ENCODE results near the gene OR52D1. TPM values are rescaled to one million over a fixed set of nuclear protein-coding genes. Genes with fewer than 3 reads are reported as not detected.

OR52D1 gene
- polyA plus RNA-seq, 1 donor, result not detected

GRCh38 chr11:5514841-5515240 lies 26.4 kb downstream of the OR52D1 start:
- no peak for DNase-seq

DNA sequence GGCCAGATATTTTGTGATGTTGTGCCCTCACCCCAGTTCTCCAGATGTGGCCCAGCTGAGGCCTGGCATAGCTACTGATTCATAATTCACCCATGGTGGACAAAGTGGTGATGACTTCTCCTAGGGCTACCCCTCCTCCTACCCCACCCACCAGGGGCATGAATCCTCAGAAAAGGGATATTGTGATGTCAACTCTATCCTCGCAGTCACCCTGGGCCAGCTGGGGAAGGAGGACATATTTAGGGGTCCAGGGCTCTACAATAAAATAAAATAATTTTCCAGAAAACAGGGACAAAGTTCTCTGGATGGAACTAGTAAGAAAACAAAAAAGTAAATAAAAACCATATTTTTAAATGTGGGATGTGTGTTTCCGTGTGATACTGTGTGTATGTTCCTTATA lies 28.1 kb downstream of the OR52D1 start, which contains the start of gene UBQLNL:
TSS of gene UBQLNL (minus strand) at position 101 of the 400 bp plus-strand sequence. CDS start 258 bp downstream, outside the sequence.
- DNase-seq, result no peak

GRCh38 chr11:5521540-5521939 lies 33.1 kb downstream of the OR52D1 start:
- DNase-seq, result no peak

- no peak for DNase-seq
Measured at GRCh38 chr11:5522308-5522707, 33.8 kb downstream of the OR52D1 start.

DNA sequence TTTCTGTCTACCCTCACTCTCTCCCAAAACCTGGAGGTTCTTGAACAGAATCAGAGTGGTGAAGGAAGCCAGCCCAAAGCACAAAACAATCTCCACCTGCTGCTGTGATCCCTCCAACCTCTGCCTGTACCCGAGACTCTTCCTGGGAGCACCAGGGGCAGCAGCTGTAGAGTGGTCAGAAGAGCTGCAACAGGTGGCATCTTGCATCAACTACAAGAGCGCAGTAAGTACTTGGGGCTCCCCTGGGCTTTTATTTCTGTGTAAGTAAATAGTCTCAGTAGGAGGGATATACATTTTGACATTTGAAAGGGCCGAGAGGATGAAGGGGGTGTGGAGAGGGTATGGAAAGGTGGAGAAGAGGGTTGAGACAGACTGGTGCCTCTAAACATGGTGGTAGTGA lies 36.3 kb downstream of the OR52D1 start:
- DNase-seq, result no peak

DNA sequence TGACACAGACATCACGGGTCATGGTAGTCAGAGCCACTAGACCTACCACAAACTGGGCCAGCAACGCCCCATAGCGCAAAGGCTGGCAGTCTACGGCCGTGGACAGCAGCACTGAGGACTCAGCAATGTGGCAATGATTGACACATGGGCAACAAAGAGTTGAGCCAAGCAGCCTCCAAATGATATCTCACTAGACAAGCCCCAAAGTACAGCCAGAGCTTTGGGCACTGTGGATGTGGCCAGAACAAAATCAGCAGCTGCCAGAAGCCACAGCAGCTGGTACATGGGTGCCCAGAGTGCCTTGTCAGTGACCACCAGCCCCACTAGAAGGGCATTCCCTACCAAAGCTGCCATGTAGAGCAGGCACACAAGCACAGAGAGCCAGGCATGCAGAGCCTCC lies 39.2 kb downstream of the OR52D1 start:
- DNase-seq, result no peak

DNA sequence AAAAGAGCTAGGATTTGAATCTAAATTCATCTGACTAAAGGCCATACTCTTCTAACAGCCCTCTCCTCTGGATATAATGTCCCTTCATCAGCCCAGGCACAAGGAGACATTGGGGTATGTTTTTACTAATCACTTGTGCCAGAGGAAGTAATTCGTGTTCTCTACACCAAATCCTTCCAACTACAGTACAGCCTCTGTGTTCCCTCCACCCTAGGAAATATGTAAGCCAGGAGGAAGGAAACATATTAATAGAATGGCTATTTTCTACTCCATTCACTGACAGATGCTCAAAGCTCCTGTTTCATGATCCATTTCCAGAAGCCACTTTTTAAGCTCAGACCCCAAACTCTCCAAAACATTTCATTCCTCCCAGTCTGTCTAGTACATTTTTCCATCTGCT lies 40.0 kb downstream of the OR52D1 start:
- no peak for DNase-seq

DNA sequence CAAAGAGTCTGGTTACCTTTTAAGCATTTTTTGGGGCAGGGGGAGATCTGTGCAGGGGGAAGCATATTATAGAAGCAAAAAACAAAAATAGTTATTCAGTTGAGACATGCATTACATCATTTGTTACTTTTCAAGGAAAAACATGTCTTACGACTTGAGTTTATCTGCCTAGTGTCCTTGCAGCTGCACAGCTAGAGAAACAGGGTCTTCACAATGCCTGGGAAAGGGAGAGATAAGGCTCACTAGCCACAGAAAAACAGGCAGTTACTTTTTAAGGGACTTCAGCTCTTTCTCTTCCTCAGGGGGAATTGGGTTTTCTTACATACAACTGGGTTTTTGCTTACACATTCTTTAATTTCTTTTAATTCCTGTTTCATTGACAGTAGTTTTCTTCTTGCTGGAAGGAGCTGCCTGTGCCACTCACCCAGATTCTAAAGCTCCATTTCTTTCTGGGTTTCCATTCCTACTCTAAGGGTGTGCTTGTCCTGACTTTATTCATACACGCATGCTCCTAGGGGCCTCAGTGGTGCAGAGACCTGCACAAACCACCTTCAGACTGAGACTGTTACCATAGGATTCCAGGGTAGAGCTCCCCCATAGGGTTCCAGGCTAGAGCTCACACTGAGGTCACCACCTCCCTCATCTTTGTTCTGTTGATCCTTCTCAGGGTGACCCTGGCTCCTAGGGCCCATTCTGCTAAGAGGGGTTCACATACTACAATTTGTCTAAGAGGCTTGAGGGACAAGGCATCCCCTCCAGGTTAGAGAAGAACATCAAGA lies 42.8 kb downstream of the OR52D1 start:
- no peak for DNase-seq

DNA sequence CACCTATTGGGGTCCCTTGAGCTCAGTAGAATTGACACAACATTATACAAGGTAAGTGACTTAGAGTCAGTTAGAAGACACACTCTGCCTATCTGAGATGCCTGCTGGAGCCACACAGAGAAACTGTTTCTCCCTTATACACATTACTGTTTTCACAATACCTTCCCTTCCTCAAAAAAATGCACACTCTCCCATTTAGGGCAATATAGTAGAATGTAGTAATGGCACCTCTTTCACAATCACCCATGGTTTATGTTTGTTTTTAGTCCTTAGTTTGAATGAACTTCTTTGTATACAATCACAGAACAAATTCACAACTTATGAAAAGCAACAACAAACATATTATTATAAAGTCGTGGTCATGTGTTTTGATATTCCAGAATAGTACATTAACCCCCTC lies 45.6 kb downstream of the OR52D1 start:
- no peak for DNase-seq

DNA sequence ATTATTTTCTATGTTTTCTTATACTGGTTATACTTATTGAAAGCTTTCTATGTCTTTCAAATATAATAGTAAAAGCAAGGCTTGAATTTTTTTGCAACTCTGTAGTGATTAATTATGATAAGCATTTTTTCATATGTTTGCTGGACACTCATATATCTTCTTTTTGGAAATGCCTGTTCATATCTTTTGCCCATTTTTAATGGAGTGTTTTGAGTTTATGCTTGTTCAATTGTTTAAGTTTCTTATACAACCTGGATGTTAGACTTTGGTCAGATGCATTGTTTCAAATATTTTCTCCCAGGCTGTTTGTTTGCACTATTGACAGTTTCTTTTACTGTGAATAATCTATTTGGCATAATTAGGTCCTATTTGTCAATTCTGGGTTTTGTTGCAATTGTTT lies 48.0 kb downstream of the OR52D1 start:
- DNase-seq, result no peak

Other genes starting within 250 kb of the OR52D1 start
- 7.3 TPM for gene HBG1, start 238.8 kb upstream of the OR52D1 start, polyA plus RNA-seq (ENCODE audit: insufficient read length)
- 1,834 TPM for gene HBG2, start 233.9 kb upstream of the OR52D1 start, polyA plus RNA-seq (ENCODE audit: insufficient read length)
- gene HBE1, start 218.7 kb upstream of the OR52D1 start, polyA plus RNA-seq (ENCODE audit: insufficient read length), result 4.3 TPM
- not detected for gene OR51B4, start 186.7 kb upstream of the OR52D1 start, polyA plus RNA-seq (ENCODE audit: insufficient read length)
- not detected for gene OR51B2, start 164.4 kb upstream of the OR52D1 start, polyA plus RNA-seq (ENCODE audit: insufficient read length)
- not detected for gene OR51B5, start 145.2 kb upstream of the OR52D1 start, polyA plus RNA-seq (ENCODE audit: insufficient read length)
- not detected for gene OR51B6, start 137.2 kb upstream of the OR52D1 start, polyA plus RNA-seq (ENCODE audit: insufficient read length)
- gene OR51M1, start 104.9 kb upstream of the OR52D1 start, polyA plus RNA-seq (ENCODE audit: insufficient read length), result not detected
- not detected for gene OR51Q1, start 66.6 kb upstream of the OR52D1 start, polyA plus RNA-seq (ENCODE audit: insufficient read length)
- not detected for gene OR51I1, start 47.2 kb upstream of the OR52D1 start, polyA plus RNA-seq (ENCODE audit: insufficient read length)
- gene OR51I2, start 39.4 kb upstream of the OR52D1 start, polyA plus RNA-seq (ENCODE audit: insufficient read length), result not detected
- gene UBQLN3, start 21.3 kb downstream of the OR52D1 start, polyA plus RNA-seq (ENCODE audit: insufficient read length), result not detected
- 0.22 TPM for gene UBQLNL, start 28.0 kb downstream of the OR52D1 start, polyA plus RNA-seq (ENCODE audit: insufficient read length)
- gene OR52H1, start 59.9 kb downstream of the OR52D1 start, polyA plus RNA-seq (ENCODE audit: insufficient read length), result not detected
- not detected for gene OR52B6, start 92.2 kb downstream of the OR52D1 start, polyA plus RNA-seq (ENCODE audit: insufficient read length)
- 1.1 TPM for gene TRIM6, start 108.0 kb downstream of the OR52D1 start, polyA plus RNA-seq (ENCODE audit: insufficient read length)
- gene TRIM34, start 136.3 kb downstream of the OR52D1 start, polyA plus RNA-seq (ENCODE audit: insufficient read length), result 4.1 TPM
- 13.9 TPM for gene TRIM5, start 196.4 kb downstream of the OR52D1 start, polyA plus RNA-seq (ENCODE audit: insufficient read length)
- 12.1 TPM for gene TRIM22, start 201.1 kb downstream of the OR52D1 start, polyA plus RNA-seq (ENCODE audit: insufficient read length)
- not detected for gene OR56B1, start 247.8 kb downstream of the OR52D1 start, polyA plus RNA-seq (ENCODE audit: insufficient read length)

All from hindlimb muscle (tissue), 1 donor.